C4-2B (cell line): Measurements from ENCODE around the gene ST3GAL5.

Experiments
- ZFX ChIP-seq: fragments of 450-650 bp; IDR thresholded peaks from 2 replicates; pipeline ENCODE4 v1.6.1; 2017
- TF ChIP-seq, protein P1 (sequence below): fragments of 450-650 bp; conservative IDR thresholded peaks from 2 replicates; pipeline ENCODE4 v1.5.1; 2017; ENCODE audit warnings: mild to moderate bottlenecking

GRCh38 chr2:85838181-85838580 is 50.6 kb downstream of the ST3GAL5 start:
- TF ChIP-seq, protein P1, sequence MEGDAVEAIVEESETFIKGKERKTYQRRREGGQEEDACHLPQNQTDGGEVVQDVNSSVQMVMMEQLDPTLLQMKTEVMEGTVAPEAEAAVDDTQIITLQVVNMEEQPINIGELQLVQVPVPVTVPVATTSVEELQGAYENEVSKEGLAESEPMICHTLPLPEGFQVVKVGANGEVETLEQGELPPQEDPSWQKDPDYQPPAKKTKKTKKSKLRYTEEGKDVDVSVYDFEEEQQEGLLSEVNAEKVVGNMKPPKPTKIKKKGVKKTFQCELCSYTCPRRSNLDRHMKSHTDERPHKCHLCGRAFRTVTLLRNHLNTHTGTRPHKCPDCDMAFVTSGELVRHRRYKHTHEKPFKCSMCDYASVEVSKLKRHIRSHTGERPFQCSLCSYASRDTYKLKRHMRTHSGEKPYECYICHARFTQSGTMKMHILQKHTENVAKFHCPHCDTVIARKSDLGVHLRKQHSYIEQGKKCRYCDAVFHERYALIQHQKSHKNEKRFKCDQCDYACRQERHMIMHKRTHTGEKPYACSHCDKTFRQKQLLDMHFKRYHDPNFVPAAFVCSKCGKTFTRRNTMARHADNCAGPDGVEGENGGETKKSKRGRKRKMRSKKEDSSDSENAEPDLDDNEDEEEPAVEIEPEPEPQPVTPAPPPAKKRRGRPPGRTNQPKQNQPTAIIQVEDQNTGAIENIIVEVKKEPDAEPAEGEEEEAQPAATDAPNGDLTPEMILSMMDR, result 0 out of 2 replicates have a peak, but pooled peaks have one; percentile 14
- no peak for TF ChIP-seq ZFX
